Retinal pigment epithelial cell (primary cell): Measurements from ENCODE around the gene PLCB4.

Experiments
- DNase-seq: peaks from one replicate; pipeline ENCODE4 v3.0.0-alpha.2; 2010; ENCODE audit warnings: low read depth
- H3K4me3 ChIP-seq: 2 replicates; pipeline ENCODE4 v1.5.1; 2011; ENCODE audit warnings: mild to moderate bottlenecking, low read length, control low read depth, moderate library complexity
- CTCF ChIP-seq: conservative IDR thresholded peaks from 2 replicates; pipeline ENCODE4 v1.5.1; 2011; ENCODE audit warnings: low read depth, low read length, control low read depth, inconsistent platforms

The PLCB4 gene

GRCh38 chr20:9142809-9143208 is 73.9 kb downstream of the PLCB4 start:
- H3K4me3 ChIP-seq: no peak overlapping the region
- no peak for TF ChIP-seq CTCF
- no peak for DNase-seq

DNA sequence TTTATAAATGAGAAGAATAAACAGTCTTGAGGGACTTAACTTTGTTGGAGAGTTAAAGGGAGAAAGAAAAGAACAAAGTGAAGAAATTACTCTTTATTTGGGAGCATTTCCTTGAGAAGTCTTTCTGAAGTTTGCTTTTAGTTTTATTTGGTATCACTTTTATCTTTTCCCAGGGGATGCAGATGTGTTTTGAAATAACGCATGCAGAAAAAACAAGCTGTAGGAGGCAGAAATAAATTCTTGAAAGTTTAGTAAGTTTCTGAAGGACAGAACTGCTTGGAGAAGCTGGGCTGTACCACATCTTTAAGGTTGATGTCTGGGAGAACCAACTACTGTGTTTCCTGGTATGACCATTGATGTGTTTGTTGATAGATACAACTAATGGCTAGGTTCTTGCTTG is 75.0 kb downstream of the PLCB4 start:
- H3K4me3 ChIP-seq: no peak overlapping the region
- DNase-seq: no peak
- TF ChIP-seq CTCF: no peak

DNA sequence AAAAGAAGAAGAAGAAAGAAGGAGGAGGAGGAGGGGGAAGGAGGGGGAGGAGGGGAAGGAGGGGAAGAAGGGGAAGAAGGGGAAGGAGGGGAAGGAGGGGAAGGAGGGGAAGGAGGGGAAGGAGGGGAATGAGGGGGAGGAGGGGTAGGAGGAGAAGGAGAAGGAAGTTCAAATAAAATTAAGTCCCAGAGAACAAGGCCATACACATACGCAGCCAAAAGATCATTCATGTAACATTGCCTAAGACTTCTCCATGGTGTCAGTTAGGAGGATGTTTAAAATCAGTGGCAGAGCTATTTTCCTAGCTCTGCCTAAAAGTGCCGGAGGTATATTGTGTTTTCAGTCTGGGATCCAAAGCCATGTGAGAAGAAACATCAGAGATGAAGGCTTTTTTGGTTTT is 75.8 kb downstream of the PLCB4 start:
- DNase-seq: no peak
- no peak for TF ChIP-seq CTCF
- H3K4me3 ChIP-seq: no peak overlapping the region

GRCh38 chr20:9145142-9145541 is 76.3 kb downstream of the PLCB4 start:
- no peak for TF ChIP-seq CTCF
- no peak overlapping the region for H3K4me3 ChIP-seq
- DNase-seq: no peak

DNA sequence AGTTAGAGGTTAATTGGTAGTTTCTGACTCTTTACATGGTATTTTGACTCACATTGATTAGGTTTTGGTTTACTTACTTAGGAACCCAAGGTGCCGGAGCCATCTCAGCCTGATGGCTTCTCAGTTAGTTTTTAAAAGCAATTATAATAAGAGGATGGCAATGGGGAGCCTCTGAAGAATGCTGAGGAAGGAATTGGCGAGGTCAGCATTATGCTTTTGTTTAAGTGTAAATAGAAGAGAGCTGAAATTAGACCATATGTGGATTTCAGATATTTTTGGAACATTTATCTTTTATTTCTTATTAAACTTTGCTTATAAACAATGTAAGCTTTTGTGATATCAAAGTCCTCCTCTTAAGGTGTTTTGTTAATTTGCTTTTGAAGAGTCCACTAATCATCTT is 77.8 kb downstream of the PLCB4 start:
- no peak overlapping the region for H3K4me3 ChIP-seq
- no peak for TF ChIP-seq CTCF
- no peak for DNase-seq

DNA sequence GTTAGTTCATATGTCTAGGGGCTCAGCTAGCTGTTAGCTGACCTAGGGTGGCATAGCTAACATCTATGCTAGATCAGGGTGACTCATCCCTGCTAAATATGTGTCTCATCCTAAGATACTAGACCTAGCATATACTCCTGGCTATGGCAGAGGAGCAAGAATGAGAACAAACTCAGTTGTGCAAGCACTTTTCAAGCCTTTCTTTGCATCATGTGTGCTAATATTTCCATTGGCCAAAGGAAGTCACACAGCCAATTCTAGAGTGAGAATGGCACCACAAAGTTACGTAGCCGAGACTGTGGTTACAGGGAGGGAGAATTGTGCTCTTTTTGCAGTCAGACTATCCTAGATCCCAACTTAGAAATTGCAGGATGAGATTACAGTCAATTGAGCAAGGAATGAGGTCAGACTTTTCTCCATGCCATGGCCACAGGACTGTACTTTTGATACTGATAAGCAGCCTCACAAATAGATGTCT is 78.7 kb downstream of the PLCB4 start:
- DNase-seq: no peak
- TF ChIP-seq CTCF: no peak

GRCh38 chr20:9148291-9148690 is 79.4 kb downstream of the PLCB4 start:
- H3K4me3 ChIP-seq: no peak overlapping the region
- no peak for DNase-seq
- TF ChIP-seq CTCF: no peak

More for the DNA sequence above, 78.7 kb downstream of the PLCB4 start:
- no peak overlapping the region for H3K4me3 ChIP-seq
